ENCODE data around the gene BRD3.

Gene BRD3

DNA sequence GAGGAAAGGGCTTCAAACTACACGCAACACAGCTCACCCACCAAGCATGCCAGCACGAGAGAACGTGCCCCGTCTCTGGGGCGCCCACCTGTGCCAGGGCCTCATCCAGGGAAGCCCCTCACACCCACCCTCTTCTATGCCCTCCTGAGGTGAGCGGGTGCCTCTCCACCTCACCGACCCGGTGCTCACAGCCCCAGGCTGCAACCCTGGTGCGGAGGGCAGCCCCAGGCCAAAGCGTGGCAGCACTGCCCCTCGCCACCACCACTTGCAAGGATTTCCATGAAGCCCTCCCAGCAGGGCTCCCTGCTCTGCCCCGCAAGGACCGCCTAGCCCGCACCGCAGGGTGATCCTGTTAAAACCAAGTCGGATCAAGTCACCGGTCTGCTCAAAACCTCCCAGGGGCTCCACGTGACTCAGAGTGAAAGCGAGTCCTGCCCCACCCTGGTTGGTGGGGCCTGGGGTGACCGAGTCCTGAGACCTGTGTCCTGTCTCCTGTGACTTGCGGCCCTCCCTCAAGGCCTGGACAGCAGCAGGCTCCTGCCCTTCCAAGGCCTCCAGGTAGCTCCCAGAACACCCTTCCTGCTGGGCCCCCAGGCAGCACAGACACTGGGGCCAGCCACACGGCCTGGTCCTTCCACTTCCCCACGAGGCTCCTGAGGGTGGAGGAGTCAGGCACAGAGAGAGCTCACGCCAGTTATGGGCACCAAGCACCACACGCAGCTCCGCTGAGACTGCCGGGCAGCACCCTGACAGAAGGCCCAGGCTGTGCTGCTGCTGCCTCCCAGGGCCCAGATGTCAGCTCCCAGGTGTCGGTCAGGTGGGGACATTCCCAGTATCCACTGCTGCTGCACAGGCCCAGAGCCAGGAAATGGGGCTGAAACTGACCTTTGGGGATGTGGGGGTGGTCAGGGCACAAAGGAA, 12.7 kb downstream of the BRD3 start:
- DNase-seq (ENCODE audit: low read depth): no peak

DNA sequence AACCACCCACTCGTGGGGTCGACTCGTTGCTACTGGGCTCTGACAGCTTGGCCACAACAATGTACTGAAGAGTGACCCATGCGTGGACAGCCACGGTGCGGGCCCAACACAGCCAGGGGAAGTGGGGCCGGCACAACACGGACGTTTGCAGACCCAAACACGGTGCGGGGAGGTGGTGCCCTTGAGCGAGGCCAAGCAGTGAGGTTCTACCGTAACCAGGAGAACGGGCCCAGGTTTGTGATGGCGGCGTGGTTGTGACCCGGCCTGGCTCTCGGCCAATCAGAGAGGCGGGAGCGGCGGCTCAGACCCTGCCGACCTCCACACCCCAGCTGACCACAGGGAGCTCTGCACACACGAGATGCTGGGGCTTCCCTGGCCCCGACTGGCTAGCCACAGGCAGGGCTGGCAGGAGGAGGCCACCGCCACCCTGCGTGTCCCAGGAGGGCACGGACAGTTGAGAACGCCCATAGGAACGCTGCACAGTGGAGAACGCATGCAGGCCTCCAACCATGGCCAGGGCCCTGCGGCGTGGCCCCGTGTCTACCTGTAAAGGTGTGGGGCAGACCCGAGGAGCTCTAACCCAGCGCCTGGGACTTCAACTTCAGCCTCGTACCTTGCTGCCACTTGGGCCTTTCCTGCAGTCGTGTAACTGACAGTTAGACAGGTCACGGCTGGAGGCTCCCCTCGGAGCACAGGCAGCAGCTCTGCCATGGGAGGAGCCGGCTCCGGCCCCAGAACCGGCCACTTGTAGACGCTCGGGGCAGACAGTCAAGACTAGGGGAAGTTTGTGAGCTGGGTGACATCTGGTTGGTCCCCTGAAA, 13.7 kb downstream of the BRD3 start:
- no peak for DNase-seq (ENCODE audit: low read depth)

DNA sequence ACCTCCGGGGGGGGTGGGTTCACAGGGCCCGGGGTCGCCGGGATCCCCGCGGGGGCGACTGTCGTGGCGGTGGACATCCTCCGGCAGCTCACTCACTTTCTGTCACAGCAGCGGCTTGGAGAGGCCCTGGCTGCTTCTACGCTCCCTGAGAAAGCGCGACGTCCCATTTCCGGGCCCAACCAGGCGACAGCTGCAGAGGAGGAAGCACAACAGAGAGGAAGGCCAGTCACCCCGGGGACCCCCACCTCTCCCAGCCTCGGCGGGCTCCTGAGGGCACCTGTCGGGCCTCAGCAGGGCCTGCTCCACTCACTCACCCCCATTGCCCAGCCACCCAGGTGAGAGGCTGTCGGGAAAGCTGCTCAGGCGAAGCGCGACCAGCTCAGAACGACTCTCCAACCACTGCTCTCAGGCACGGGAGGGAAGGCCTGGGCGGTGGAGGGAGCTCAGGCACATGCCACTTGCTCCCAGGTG, 14.4 kb downstream of the BRD3 start:
- DNase-seq (ENCODE audit: low read depth): no peak

DNA sequence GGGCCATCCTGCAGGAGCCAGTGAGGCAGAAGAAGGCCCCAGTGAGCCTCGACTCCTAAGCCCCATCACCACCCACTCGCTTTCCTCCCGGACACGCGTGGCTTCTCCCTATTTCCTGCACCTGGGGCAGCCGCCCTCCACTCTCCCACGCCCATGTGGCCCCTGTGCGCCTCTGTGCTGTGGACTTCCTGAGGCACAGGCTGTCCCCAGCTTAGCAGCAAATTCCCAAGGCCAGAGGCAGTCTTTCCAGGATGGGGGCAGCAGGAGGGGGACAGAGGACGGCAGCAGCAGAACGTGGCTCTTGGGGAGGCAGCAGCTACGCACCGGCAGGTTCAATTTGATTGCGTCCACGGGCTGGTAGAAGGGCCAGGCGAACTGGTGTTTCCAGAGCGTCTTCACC, 14.9 kb downstream of the BRD3 start:
- no peak for DNase-seq (ENCODE audit: low read depth)

- no peak for DNase-seq (ENCODE audit: low read depth)
Measured at GRCh38 chr9:134052491-134052890, 15.3 kb downstream of the BRD3 start.

DNA sequence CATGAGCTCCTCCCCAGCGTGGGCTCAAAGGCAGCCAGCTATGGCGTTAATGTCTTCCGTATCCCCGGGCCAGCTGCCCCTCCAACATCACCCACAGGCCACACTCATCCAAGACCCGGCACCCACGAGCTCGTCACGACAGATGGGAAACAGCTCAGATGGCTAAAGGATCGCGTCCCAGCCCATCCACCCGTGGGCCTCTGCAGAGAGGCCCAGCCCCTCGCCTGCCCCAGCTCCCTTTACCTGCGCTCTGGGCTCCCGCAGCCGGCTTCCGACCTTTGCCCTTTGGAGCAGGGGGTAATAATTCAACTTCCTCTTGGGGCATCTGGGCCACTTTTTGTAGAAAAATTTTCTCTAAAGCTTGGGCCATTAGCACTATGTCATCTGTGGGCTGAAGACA, 16.5 kb downstream of the BRD3 start:
- no peak for DNase-seq (ENCODE audit: low read depth)

DNA sequence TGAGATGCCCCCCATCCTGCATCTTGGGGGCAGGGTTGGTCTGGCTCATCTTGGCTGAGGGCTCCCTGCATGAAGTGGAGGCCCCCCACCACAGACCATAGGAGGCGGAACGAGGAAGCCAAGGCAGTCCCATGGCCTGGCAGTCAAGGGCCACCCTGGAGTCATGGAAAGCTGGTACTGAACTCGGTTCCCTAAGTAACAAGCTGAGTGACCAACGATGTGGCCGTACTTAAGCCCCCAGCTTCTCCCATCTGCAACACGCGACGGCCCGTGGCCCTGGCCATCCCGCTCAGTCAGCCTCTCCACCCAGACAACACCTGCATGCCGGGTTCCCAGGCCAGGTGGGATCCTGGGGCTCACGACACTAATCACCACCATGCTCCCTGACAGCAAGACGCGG, 17.1 kb downstream of the BRD3 start:
- no peak for DNase-seq (ENCODE audit: low read depth)

DNA sequence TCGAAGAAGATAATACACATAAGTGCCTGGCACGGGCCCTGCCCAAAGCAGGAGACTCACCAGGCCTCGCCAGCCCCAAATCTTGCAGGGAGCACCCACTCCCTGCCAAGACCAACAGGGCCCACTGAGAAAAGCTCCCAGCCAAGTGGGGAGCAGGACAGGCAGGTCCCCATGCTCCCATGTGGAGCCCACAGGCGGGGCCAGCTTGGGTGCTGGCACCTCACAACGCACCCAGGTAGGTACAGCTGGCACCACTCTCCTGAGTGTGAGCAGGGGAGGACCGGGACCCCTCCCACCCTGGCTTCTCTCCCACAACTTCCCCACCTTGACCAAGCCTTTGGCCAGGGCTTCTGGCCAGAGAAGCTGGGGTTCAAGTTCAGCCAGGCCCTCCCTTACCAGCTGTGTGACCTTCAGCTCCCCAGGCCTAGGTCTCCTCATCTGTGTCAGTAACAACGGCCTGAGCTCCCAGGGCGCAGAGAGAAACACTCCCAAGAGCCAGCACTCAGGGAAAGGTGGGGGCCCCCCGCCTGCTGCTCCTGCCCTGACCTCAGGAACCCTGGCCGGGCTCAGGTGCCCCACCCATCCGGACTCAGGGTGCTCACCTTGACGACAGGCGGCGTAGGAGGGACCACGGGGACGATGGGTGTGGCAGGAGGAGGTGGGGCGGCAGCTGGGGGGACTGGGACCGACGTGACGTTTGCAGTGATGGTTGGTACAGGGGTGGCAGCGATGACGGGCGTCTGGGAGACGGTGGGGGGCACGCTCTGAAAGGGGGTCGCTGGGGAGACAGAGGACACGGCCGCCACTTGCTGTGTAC, 17.8 kb downstream of the BRD3 start:
- no peak for DNase-seq (ENCODE audit: low read depth)

GRCh38 chr9:134049236-134049635, 18.6 kb downstream of the BRD3 start:
- DNase-seq (ENCODE audit: low read depth): no peak

DNA sequence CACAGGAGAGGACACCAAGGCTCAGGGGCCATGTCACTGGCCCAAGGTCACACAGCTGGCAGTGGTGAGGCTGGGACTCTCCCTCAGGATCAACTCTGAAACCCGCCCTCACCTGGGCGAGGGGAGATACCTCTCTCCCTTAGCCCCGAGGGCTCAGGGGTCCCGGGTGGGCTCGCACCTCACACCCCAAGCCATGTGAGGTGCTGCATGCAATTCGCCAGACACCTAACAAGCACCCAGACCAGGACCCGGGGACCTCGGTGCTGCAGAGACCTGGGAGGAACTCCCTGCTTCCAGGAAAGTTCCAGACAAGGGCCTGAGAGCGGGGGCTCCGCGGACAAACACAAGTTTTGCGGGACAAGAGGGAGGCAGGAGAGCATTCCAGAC, 19.3 kb downstream of the BRD3 start:
- no peak for DNase-seq (ENCODE audit: low read depth)

- no peak for DNase-seq (ENCODE audit: low read depth)
Measured at GRCh38 chr9:134047868-134048581, 19.8 kb downstream of the BRD3 start.

DNA sequence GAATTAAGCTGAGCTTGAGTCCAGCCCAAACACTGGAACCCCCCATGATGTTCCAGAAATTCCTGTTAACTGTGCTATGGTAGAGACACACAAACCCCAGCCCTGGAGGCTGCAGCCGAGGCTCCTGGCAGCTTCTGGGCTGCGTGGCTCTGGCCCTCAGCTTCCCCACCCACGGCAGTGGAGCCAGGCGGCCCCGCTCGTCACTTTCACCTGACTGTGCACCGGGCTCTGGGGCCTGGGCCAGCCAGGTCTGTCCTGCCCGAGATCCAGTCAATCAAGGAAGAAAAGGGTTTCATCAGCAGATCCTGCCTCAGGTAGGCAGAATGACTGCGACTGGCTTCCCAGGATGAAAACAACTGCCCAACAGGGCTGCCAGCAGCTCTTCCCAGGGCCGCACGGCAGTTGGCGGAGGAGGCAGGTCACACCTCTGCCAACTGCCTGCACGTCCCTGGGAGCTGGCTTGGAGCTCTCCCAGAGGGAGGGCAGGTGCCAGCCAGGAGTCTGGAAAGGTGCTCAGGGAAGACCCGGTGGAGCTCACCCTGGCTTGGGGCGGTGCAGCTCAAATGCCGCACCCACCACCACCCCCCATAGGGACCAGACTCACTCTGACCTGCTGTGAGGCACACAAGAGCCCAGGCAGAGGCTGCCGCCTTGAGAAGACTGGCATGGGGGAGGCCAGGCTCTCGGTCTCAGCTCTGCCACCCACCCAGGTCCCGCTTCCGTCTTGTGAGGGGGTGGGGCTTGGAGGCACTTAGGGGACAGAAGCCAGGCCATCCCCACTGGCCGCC, 20.7 kb downstream of the BRD3 start:
- no peak for DNase-seq (ENCODE audit: low read depth)

DNA sequence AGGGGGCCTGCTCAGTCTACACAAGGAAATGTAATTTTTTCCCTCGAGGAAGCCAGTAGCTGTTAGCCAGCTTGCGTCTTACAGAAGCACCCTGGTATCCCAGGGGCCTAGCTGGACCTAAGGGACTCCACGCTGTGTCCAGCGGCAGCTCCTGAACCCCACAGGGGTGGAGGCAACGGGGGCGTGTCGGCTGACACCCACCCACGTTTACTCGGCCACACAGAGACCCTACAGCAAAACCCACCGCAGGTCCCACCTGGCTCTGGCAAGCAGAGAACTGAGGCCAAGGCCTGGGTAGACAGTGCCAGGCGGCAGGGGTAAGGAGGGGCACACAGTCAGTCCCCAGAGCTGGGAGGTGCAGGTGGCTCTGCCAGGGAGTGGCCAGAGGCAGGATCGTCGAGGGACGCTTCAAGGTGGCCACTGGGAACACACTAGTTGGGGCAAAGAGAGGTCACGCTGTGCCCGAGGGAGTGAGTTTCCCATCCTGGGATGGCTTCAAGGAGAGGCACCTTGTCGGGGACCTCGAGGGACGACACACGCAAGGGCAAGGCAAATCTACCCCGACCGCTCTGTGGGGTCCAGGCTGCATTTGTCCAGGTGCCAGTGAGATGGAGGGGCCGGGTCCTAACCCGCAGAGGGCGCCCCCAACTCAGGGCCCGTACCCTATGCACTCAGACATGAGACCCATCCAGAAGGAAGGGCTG, 21.8 kb downstream of the BRD3 start:
- DNase-seq (ENCODE audit: low read depth): no peak

GRCh38 chr9:134044944-134045343, 22.9 kb downstream of the BRD3 start:
- DNase-seq (ENCODE audit: low read depth): no peak

DNA sequence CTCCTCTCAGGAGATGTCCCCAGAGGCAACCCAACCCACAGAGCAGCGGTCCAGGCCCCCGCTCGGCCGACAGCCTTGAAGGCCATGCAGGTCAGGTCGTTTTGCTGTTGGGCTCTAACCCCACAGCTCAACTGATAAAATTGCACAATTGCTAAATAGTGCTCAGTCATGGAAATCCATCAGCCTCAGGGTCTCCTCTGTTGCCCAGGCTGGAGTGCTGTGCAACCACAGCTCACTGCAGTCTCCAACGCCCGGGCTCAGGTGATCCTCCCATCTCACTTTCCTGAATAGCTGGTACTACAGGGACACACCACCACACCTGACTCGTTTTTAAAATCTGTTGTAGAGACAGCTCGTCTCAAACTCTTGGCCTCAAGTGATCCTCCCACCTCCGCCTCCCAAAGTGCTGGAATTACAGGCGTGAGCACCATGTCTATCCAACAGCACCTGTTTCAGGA, 24.3 kb downstream of the BRD3 start:
- no peak for DNase-seq (ENCODE audit: low read depth)

DNA sequence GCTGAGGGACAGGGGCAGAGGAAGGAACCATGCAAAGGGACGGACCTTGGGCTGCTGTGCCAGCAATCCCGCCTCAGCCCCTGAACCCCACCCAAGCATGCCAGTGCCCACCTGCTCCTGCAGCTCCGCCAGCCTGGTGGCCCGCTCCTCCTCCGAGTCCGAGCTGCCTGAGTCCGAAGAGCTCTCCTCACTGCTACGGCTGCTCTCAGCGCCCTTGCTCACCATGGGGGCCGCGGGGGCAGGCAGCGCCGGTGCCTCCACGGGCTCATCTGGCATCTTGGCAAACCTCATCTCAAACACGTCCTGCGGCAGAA, 26.2 kb downstream of the BRD3 start:
- no peak for DNase-seq (ENCODE audit: low read depth)

- no peak for DNase-seq (ENCODE audit: low read depth)
Measured at GRCh38 chr9:134040781-134041648, 26.8 kb downstream of the BRD3 start.

DNA sequence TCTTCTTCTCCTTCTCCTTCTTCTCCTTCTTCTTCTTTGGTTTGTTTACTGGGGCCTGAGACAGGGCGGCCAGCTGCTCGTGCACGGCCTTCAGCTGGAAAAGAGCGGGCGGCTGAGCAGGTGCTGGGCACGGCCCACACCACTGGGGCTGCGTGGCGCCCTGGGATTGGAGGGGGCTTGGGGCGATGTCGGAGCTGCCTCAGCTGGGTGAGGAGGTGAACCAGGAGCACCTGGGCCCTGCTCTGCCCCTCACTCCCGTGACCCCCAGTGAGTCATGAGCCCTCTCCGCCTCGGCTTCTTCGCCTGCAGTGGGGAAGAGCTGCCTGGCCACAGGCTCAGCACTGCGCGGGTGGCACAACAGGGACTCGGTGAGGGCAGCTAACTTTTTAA, 27.7 kb downstream of the BRD3 start:
- no peak for DNase-seq (ENCODE audit: low read depth)
